ENCODE results near the gene PRPSAP2. TPM values are rescaled to one million over a fixed set of nuclear protein-coding genes. Genes with fewer than 3 reads are reported as not detected.
"Not testable (repeated sequence)": the region's sequence is repeated elsewhere in the genome, so short reads cannot be mapped to it uniquely, and the experiment has no call there.

The PRPSAP2 gene
- polyA plus RNA-seq, 5 donors: 49.7 to 58.7 (median 54.2) TPM

- no peak for DNase-seq
Observed at GRCh38 chr17:18866866-18867813, 9.2 kb downstream of the PRPSAP2 start.

GRCh38 chr17:18877104-18877645, 19.2 kb downstream of the PRPSAP2 start:
- DNase-seq: no peak

- no peak for DNase-seq
Observed at GRCh38 chr17:18888766-18889290, 30.9 kb downstream of the PRPSAP2 start.

DNA sequence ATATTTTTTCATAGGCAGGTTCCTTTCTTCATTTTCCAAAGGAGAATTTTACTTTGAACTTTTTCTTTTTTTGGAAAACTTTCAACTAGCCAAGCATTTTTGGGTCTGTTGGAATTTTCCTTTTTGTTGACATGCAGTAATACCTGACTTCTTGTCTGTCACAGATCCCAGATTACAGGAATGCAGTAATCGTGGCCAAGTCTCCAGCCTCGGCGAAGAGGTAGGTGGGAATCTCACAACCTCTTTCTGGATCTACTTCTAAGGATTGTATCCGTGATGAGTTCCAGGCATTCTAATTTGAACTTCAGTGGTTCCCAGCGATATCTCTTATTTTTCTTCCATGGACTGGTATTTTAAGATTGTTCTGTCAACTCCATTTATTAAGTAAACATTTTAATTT, 31.7 kb downstream of the PRPSAP2 start:
- DNase-seq: no peak

GRCh38 chr17:18891541-18891940, 33.6 kb downstream of the PRPSAP2 start:
- no peak for DNase-seq

GRCh38 chr17:18896146-18896545, 38.2 kb downstream of the PRPSAP2 start:
- no peak for DNase-seq

DNA sequence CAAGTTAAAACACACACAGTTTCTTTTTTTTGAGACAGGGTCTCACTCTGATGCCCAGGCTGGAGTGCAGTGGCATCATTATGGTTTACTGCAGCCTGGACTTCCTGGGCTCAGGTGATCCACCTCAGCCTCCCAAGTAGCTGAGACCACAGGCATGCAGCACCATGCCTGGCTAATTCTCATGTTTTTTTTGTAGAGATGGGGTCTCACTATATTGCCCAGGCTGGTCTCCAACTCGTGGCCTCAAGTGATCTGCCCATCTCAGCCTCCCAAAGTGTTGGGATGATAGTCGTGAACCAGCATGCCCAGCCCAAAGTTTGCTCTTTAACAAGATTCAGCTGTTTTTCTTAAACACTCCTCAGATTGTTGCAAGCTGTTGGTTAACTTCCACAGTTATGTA, 39.0 kb downstream of the PRPSAP2 start:
- no peak for DNase-seq

DNA sequence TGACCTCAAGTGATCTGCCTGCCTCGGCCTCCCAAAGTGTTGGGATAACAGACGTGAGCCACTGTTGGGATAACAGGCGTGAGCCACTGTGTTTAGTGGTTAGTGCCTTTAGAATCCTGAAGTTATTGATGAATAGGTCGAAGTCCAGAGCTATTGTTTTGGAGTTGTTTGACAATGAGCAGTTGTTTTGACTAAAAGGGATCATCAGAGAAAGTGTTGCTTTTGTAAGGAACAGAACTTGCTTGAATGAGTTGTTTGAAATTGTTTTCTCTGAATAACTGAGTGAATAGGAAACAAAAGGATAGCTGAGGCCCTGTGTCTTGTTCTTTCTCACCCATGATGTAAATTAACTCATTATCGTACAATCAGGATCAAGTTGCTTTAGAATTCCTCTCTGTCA, 46.6 kb downstream of the PRPSAP2 start:
- DNase-seq: no peak

GRCh38 chr17:18905226-18905625, 47.3 kb downstream of the PRPSAP2 start:
- no peak for DNase-seq

DNA sequence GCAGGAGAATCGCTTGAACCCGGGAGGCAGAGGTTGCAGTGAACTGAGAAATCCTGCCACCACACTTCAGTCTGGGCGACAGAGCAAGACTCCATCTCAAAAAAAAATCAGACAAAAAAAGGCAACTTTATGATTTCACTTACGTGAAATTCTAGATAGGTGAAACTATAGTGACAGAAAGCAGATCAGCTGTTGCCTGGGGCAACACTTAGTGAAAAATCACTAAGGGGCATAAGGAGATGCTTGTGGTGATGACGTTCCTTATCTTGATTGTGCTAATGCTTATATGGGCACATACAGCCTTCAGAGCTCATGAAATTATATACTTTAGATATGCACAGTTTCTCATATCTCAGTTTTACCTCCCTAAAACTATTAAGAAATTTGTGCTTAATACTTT, 52.4 kb downstream of the PRPSAP2 start:
- DNase-seq: no peak

DNA sequence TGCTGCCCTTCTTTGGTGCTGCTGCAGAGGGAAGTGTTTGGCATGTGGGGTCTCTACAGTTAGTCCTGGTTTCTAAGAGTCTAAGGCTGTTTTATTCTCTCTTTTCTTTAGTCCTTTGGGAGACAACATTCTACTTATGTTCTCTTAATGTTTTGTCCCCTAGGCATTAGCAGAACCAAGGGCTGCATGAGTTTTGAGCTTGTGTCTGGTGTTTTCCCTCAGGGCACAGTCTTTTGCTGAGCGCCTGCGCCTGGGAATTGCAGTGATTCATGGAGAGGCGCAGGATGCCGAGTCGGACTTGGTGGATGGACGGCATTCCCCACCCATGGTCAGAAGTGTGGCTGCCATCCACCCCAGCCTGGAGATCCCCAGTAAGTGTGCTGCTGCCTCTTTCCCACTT, 53.0 kb downstream of the PRPSAP2 start:
- DNase-seq: no peak

- no peak for DNase-seq
Observed at GRCh38 chr17:18916816-18917500, 59.0 kb downstream of the PRPSAP2 start.

GRCh38 chr17:18917506-18918032, 59.6 kb downstream of the PRPSAP2 start:
- no peak for DNase-seq

DNA sequence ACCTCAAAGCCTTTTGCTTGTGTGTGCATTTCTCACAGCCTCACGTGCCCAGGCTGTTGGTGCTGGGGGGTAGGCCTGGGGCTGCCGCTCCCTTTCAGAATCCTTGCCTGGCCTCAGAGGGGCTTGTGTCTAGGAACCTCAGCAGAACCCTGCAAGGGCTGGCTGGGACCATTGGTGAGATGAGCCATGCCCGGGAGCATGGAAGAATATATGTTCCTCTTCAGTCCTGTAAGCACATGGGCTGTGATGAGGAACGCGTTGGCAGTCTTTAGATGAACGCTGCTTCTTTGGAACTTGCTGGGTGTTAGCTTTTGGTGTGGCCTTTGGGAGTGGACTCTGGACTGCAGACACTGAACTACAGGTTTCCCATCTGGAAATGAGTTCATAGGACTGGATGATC, 62.0 kb downstream of the PRPSAP2 start:
- DNase-seq: no peak

GRCh38 chr17:18920911-18921441, 63.0 kb downstream of the PRPSAP2 start:
- no peak for DNase-seq

DNA sequence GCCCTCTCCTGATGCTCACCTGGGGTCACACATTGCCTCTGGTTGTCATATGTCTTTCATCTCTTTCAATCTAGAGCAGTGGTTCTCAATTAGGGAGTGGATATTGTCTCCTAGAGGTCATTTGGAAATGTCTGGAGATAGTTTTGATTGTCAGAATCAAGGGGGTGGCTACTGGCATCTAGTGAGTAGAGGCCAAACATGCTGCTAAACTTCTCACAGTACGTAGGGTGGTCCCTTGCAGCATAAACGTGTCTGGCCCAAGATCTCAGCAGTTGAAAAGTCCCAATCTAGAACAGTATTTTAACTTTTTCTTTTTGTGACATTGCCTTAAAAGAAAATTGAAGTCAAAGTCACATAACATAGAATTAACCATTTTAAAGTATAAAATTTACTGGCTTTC, 63.6 kb downstream of the PRPSAP2 start:
- DNase-seq: no peak

DNA sequence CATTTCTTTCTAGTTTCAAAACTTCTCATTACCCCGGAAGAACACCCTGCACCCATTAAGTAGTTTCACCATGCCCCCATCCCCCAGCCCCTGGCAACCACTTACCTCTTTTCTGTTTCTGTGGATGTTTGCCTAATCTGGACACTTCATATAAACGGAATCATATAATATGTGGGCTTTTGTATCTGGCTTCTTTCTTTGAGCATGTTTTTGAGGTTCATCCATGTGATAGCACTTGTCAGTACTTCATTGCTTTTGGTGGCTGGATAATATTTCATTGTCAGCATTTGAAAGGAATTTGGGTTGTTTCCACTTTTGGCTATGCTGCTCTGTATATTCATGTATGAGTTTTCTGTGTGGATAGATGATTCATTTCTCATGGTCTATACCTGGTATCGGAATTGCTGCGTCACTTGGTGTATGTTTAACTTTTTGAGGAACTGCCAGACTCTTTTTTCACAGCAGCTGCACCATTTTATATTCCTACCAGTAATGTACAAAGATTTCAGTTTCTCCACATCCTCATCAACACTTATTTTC, 64.1 kb downstream of the PRPSAP2 start:
- DNase-seq: no peak

DNA sequence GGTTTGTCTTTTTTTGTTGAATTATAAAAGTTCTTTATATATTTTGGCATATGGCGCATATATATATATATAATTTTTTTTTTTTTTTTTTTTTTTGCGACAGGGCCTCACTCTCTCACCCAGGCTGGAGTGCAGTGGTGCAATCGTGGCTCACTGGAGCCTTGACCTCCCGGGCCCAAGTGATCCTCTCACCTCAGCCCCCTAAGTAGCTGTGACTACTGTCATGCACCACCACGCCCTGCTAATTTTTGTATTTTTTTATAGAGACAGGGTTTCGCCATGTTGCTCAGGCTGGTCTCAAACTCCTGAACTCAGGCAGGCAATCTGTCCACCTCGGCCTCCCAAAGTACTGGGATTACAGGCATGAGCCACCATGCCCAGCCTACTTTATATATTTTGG, 64.7 kb downstream of the PRPSAP2 start:
- DNase-seq: not testable (repeated sequence)

- no peak for DNase-seq
Observed at GRCh38 chr17:18925187-18925586, 67.3 kb downstream of the PRPSAP2 start.

DNA sequence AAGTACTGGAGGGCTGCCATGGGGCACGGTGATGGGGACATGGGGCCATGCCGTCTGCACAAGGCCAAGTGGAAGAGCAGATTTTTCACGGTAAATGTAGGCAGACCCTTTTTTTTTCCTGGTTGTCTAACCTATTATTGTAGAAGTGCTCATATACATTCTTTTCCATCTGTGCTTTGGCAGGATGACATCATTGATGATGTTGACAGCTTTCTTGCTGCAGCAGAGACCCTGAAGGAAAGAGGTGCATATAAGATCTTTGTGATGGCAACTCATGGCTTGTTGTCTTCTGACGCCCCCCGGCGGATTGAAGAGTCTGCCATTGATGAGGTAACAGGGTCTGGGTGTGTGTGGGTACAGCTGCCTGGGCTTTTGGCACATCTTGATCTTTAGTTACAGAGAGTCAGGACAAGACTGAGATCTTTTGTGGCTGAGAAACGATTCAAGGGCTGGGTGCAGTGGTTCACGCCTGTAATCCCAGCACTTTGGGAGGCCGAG, 70.7 kb downstream of the PRPSAP2 start:
- DNase-seq: no peak

- DNase-seq: no peak
Observed at GRCh38 chr17:18932360-18933055, 74.6 kb downstream of the PRPSAP2 start.
